ENCODE results near the gene SNN.

- TF ChIP-seq CTCF (IDR thresholded peaks at IDR 0.05) (no peak), POLR2A (IDR thresholded peaks at IDR 0.05) (no peak)
Measured at GRCh38 chr16:11666103-11667055, 1.9 kb upstream of the SNN start.
